CD4-positive, alpha-beta T cell treated with Interleukin-17A for 4 hours (primary cell): ENCODE results near the gene DGKQ.

Experiments used
- DNase-seq: peaks from one replicate; pipeline ENCODE4 v3.0.0-alpha.2; 2020; ENCODE audit warnings: mixed read lengths

DGKQ gene

GRCh38 chr4:973431-974397, at the start of gene DGKQ:
DGKQ (minus strand) TSS chr4:973569; CDS start chr4:973482, 87 bp downstream.
- DNase-seq: peak; percentile 92

GRCh38 chr4:1022739-1023066, 49.3 kb upstream of the DGKQ start:
- DNase-seq: no peak

GRCh38 chr4:1022051-1022738, 48.8 kb upstream of the DGKQ start:
- DNase-seq: no peak

- DNase-seq: no peak
Measured at GRCh38 chr4:1021386-1022050, 48.1 kb upstream of the DGKQ start.

GRCh38 chr4:1019729-1020470, 46.5 kb upstream of the DGKQ start:
- DNase-seq: no peak

- DNase-seq: no peak
Measured at GRCh38 chr4:1019320-1019719, 46.0 kb upstream of the DGKQ start.

- no peak for DNase-seq
Measured at GRCh38 chr4:1018147-1019020, 45.0 kb upstream of the DGKQ start.

GRCh38 chr4:1017706-1018105, 44.3 kb upstream of the DGKQ start:
- DNase-seq: no peak

- DNase-seq: no peak
Measured at GRCh38 chr4:1017211-1017610, 43.8 kb upstream of the DGKQ start.

GRCh38 chr4:1015746-1016145, 42.4 kb upstream of the DGKQ start:
- no peak for DNase-seq

- no peak for DNase-seq
Measured at GRCh38 chr4:1015179-1015578, 41.8 kb upstream of the DGKQ start.

GRCh38 chr4:1014291-1015167, 41.2 kb upstream of the DGKQ start:
- no peak for DNase-seq

GRCh38 chr4:1013225-1014073, 40.1 kb upstream of the DGKQ start:
- DNase-seq: no peak

GRCh38 chr4:1012034-1012739, 38.8 kb upstream of the DGKQ start:
- peak; percentile 51 for DNase-seq

GRCh38 chr4:1011666-1012033, 38.3 kb upstream of the DGKQ start:
- no peak for DNase-seq

- DNase-seq: peak; percentile 98
Measured at GRCh38 chr4:1011022-1011665, 37.8 kb upstream of the DGKQ start, which contains the start of gene FGFRL1. FGFRL1 (plus strand) TSS chr4:1011626; CDS start chr4:1012486, 860 bp downstream.

GRCh38 chr4:1010395-1011021, 37.1 kb upstream of the DGKQ start:
- DNase-seq: peak; percentile 74
